HG03342 (cell line): Measurements from ENCODE around the gene VAPA.

ENCODE experiments used
- ATAC-seq: cut with Tn5 transposase; IDR thresholded peaks from one replicate; pipeline ENCODE4 v1.9.1; 2021; ENCODE audit warnings: mild to moderate bottlenecking, moderate library complexity; ENCODE audit not compliant: unreplicated experiment

The VAPA gene

GRCh38 chr18:9968081-9968848 is 54.4 kb downstream of the VAPA start:
- ATAC-seq: no peak

DNA sequence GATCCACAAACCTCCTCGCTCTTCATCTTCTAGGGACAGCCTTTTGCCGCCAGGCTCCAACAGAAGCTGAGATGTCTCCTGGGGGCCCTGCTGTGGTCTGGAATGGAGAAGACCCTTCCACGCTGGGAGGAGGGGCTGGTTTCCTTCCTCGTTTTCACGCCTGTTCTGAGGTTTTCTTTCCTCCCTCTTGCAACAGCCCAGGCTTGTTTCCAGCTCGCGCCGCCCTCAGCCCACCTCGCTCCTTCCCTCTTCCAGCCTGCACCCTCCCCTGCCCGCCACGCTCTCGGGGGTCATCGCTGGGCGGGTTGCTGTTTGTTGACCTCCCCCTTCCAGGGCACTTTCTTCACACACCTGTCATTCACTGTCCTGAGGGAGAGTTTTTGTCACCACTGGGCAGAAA is 55.4 kb downstream of the VAPA start:
- no peak for ATAC-seq

- no peak for ATAC-seq
These were observed 57.6 kb downstream of the VAPA start for GRCh38 chr18:9971313-9971920.

GRCh38 chr18:9973470-9973869 is 59.7 kb downstream of the VAPA start:
- ATAC-seq: no peak

- ATAC-seq: no peak
These were observed 60.6 kb downstream of the VAPA start for GRCh38 chr18:9974279-9974915.

- no peak for ATAC-seq
These were observed 61.8 kb downstream of the VAPA start for GRCh38 chr18:9975658-9976057.

GRCh38 chr18:9982711-9983110 is 68.9 kb downstream of the VAPA start:
- ATAC-seq: no peak

DNA sequence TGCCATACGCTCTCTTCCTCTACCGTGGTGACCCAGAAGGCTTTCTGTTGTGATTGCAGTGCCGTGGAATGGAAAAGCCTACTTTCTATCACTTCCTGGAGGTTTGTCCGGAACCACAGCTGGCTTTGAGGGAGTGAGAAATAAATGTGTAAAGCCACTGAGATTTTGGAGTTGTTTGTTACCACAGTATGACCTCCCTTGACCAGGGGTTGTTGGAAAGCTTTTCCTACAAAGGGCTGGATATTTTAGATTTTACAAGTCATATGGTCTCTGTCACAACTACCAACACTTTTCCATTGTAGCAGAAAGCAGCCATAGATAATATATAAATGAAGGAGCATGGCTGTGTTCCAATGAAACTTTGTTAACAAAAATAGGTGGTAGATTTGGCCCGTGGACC is 70.3 kb downstream of the VAPA start:
- no peak for ATAC-seq

DNA sequence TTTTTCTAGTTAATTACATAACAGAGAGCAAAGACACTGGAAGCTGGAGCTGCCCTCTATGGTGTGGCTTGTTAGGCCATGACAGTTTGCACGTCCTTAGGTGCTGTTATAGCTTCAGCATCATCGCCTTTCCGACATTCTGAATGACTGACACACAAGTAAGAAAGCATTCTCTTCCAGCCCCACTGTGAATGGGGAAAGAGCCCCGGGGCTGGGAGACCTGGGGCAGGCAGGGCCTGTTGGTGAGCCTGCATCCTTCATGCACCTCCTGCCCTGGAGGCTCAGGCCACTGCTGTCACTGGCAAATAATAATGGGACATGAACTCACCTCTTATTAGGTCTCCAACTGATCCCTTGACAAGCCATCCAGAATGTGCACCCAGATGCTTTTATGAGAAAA is 71.8 kb downstream of the VAPA start:
- no peak for ATAC-seq

DNA sequence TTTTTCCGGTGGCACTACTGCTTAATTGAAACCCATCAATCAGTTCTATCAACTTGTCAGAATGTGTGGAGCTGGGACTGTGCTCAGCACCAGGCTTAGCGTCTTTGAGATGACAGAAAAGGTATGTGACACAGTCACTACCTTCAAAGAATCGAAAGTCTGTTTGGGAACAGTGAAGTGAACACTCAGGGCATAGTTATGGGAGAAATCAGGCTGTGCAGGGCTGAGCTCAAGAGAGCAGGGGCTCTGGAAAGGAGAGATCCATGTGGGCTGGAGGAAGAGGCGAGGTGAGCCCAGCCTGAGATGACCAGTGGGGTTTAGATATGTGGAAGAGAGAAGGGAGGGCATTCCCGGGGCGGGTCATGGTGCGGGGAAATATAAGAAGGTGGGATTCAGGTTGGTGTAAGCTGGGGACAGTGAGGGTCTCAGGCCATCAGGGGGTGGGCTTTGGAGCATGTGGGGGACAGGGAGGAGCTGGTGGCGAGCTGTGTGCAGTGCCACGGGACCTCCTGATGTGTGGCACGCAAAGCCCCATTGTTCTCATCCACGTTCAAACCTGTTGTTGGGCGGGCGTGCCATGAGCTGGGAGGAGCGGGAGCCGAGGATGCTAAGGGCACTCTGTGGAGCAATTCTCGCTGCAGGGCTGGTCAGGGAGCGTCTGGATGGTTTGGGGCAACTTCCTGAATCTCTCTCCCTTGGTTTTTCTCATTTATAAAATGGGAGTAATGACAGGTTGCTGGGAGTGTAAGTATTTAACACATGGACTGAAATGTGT is 72.5 kb downstream of the VAPA start:
- ATAC-seq: no peak

GRCh38 chr18:9987345-9987744 is 73.5 kb downstream of the VAPA start:
- ATAC-seq: no peak

DNA sequence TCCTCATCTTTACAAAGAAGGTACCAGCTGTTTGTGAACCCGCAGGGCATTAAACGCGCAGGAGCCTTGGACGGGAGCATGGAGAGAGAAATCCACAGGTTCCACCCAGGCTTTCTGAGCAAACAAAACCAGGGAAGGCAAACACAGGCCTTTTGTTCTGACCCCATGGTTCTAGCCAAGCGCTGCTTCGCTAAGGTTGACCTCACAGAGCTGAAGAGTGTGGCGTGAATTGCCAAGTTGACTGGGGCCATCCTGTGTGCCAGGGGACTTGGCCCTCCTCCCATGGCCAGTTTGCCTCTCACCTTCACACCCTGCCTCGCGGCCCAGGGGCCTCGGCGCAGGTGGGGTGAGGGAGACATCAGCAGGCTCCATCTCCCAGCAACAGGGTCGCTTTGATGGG is 74.1 kb downstream of the VAPA start:
- no peak for ATAC-seq

DNA sequence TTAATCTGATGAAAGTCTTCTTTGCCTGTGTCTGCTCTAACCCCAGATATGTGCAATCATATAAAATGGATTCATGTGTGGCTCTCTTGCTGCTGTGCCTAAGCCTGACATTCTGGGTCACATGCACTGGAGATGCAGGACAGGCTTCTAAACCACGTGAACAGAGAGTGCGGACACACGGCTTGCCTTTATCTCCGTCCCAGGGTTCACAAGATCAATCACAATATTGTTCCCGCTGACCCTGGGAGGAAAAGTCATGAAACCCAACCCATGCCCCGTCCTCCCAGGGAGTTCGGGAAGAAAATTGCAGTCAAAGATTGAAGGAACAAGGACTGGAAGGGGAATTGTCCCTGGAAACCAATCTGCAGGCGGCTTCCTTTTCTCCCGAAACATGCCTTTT is 74.8 kb downstream of the VAPA start:
- ATAC-seq: no peak

DNA sequence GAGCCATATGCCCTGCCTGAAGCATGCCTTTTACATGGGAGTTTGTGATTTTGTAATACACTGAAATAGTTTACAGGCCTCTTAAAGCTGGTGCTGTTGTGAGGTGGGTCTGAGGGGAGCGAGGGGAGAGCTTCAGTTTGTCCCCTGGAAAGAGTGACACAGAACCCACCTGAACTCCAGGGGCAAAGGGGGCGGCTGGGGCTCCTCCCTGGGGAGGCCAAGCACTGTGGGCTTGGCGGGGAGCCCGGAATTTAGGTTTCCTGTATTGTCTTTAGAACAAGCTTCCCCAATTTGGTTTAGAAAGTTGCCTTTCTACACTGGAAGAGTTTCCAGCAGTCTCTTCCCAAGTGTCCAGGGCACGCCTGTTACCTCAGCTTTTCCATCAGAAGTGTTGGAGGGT is 75.7 kb downstream of the VAPA start:
- no peak for ATAC-seq

DNA sequence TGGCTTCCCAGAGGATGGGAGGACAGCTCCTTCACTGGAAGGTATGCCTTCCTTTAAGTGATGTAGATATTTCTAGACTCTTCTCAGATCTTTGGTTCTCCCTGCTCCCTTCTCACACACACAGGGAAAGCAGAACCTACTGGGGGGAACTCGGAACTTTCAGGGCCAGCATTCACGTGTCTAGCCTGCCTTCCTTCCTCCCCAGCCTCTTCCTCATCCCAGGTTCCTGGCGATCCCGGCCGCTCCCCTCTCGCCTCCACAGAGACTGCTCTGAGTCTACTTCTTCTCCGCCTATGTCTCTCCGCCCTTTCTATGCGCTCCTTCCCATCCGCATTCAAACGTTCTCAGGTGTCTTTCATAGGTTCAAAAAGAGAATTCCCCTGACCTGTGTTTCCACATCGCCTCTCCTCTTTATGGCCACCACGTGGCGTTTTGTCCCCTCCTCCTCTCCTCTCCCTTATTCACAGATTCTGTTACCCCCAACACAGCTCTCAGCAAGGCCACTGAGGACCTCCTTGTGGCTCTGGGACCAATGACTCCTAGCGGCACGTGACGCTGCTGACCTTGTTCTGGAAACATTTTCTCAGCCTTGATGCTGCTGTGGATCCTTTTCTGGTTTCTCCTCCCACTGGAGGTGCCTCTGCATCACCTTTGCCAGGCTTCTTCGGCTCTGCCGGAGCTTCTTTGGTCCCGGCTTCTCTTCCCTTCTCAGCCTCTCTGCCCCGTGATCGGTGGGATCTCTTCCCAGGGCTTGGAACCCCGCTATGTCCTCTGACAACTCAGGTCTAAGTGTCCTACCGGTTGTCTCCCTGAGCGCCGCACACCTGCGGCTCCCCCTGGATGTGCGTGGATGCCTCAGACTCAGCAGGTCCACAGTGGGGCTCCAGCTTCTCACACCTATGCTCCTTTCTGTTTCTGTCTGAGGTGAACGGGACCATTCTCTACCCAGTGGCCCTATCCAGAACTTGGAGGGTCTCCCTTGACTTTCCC is 77.5 kb downstream of the VAPA start:
- ATAC-seq: no peak

DNA sequence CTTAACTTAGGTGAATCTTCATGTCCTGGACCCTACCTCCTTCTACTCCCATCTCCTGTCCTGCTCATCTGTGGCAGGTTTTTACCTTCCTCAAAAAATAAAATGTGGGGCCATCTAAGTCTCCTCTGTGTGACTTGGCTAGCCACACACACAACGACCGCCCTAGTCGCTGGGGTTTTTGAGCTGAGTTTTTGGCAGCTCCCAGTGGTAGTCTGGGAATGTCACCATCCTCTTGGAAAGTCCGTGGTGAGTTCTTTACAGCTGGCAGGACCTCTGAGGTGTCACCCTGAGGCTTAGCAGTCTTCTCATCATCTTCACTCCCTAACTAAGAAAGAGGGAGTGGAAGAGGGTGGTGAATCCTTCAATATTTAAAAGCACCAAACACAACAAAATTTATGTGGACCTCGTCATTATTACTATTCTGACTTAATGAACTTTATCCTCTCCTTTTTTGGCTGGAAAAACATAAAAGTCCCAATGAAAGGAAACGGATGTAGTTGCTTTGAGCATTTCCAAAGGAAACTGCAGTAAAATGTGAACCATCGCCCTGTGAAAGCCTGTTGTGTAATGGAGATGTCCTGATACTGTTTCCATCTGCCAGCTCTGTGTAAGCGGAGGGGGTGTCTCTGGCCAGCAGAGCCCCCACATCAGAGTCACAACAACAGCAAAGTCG is 78.6 kb downstream of the VAPA start:
- no peak for ATAC-seq

DNA sequence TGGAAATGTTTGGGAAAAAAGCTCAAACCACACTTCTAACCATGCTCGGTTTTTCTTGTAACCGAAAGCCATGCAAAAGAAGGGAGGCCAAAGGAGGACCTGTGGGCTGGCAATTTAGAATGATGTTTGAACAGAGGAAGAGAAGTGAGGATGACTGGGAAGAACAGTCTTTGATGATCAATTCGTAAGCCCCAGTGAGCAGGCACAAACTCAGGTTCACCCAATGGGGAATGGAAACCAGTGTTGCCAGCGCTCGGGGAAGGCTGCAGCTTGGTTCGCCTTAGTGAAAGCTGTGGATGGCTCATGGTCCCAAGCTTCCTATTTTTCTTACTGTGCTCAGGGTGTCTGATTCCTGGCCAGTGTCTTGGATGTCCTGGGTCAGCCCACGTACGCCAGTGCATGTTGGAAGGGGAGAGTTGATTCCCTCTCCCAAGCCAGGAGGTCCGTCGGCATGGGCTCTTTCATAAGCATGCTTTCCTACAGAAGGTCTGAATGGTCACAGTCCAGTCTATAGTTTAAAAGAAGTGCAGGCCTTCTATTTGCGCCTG is 79.2 kb downstream of the VAPA start:
- no peak for ATAC-seq

DNA sequence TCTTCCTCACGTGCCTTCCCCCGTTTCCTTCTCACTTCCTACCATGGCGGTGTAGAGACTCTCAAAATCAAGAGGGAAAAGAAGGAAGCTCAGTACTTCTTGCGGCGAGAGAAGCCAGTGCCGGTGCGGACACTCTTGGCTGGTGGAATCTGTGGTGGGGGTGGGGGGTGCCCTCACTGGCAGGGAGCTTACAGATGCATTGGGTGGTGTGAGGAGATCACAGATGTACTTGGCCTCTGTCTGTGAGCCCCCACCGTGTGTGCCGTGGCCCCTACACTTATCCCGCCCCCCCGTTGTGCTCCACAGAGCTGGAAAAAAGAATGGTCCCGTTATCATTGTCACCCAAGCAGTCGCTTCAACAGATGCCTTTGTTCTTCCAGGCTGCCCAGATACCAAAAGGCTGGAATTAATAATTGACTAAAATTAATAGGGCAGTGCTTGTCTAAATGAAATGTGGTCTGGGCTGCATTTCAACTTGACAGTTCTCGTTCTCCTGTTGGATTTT is 79.8 kb downstream of the VAPA start:
- no peak for ATAC-seq

DNA sequence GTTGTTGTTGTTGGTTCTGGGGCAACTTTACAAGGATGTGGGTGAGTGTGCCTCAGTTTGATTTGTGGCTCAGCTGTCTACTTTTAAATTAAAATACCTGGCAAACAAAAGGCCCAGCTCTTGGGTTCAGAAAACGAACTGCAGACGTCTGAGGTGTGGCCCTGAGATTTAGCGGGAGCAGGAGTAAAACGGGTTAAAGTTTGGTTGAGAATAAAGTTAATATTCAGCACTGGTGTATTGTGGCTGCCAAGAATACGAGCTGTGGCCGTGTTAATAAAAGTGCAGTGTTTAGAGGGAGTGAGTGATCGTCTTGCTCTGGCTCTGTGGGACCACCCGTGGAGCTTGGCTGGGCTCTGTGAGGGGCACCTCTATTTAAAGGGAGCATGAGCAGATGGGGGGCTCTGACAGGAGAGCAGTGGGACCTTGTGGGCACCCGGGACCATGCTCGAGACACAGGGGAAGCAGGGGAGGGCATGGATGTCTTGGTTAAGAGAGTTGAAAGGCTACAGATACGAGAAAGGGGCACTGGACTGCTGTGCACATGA is 80.3 kb downstream of the VAPA start:
- ATAC-seq: no peak
